Sigmoid colon (tissue), 3 donors: ENCODE measurements around the gene MED14.

ENCODE experiments used
- CTCF ChIP-seq, 4 experiments: fragments of 450-650 bp in 3 of 4; fragments of 200-600 bp in 1 of 4; IDR thresholded peaks; one replicate each; pipeline ENCODE4 v1.5.1; 2016 to 2019; ENCODE audit warnings: antibody characterized with exemption in 4 of 4, mild to moderate bottlenecking in 3 of 4, moderate library complexity in 2 of 4
- POLR2A ChIP-seq, 2 donors: fragments of 450-650 bp; IDR thresholded peaks; one replicate each; pipeline ENCODE4 v1.6.1; 2016; ENCODE audit warnings: antibody characterized with exemption in 2 of 2, mild to moderate bottlenecking in 2 of 2, moderate library complexity in 2 of 2

GRCh38 chrX:40617566-40617965, 117.8 kb downstream of the MED14 start:
- TF ChIP-seq CTCF (IDR thresholded peaks at IDR 0.05): no peak
- no peak for TF ChIP-seq POLR2A (IDR thresholded peaks at IDR 0.05)
